K562 treated with DMSO at 1 percent for 4 hours (cell line): ENCODE measurements around the gene LINGO3. TPM values are rescaled to one million over a fixed set of nuclear protein-coding genes. Genes with fewer than 3 reads are reported as not detected.

Source experiments
- total RNA-seq: library from RNA; unstranded; fragments of 300-600 nt; gene quantifications from 2 replicates; pipeline ENCODE4 v1.2.3, GENCODE V29; 2022; ENCODE audit not compliant: insufficient read depth

LINGO3 gene
- total RNA-seq: 0.57 and 1.7 TPM in 2 replicates

GRCh38 chr19:2308114-2308556, at the start of gene LINGO3:
LINGO3 (minus strand) TSS chr19:2308154; CDS start chr19:2291776, 16,378 bp downstream.

GRCh38 chr19:2328401-2329148, 20.6 kb upstream of the LINGO3 start, which contains the start of the genes LSM7 and SPPL2B:
LSM7 (minus strand) TSS chr19:2328586; CDS start chr19:2328566, 20 bp downstream.
SPPL2B (plus strand) TSS chr19:2328684; CDS start chr19:2328710, 26 bp downstream.

GRCh38 chr19:2282062-2282861, 25.7 kb downstream of the LINGO3 start, which contains the start of gene PEAK3:
PEAK3 (minus strand) TSS chr19:2282175; CDS start chr19:2280931, 1,244 bp downstream.

Other genes starting within 250 kb of the LINGO3 start
- 9.4 and 12.8 TPM in 2 replicates for gene MOB3A, start 211.8 kb downstream of the LINGO3 start, total RNA-seq
- 1.6 and 2.1 TPM in 2 replicates for gene IZUMO4, start 211.2 kb downstream of the LINGO3 start, total RNA-seq
- gene AP3D1, start 156.6 kb downstream of the LINGO3 start, total RNA-seq: 105 and 113 TPM in 2 replicates
- gene DOT1L, start 144.2 kb downstream of the LINGO3 start, total RNA-seq: 33.4 and 48.5 TPM in 2 replicates
- gene PLEKHJ1, start 71.8 kb downstream of the LINGO3 start, total RNA-seq: 161 and 165 TPM in 2 replicates
- 91.7 and 92.4 TPM in 2 replicates for gene SF3A2, start 71.3 kb downstream of the LINGO3 start, total RNA-seq
- gene AMH, start 58.8 kb downstream of the LINGO3 start, total RNA-seq: 29.5 and 37.7 TPM in 2 replicates
- not detected in 2 replicates for gene JSRP1, start 51.7 kb downstream of the LINGO3 start, total RNA-seq
- not detected in 2 replicates for gene PEAK3, start 26.0 kb downstream of the LINGO3 start, total RNA-seq
- gene LSM7, start 20.4 kb upstream of the LINGO3 start, total RNA-seq: 318 and 387 TPM in 2 replicates
- gene SPPL2B, start 20.5 kb upstream of the LINGO3 start, total RNA-seq: 63.0 and 78.0 TPM in 2 replicates
- 0.39 and 1.7 TPM in 2 replicates for gene TMPRSS9, start 52.1 kb upstream of the LINGO3 start, total RNA-seq
- 57.8 and 67.6 TPM in 2 replicates for gene TIMM13, start 119.4 kb upstream of the LINGO3 start, total RNA-seq
- 65.6 and 72.4 TPM in 2 replicates for gene LMNB2, start 148.8 kb upstream of the LINGO3 start, total RNA-seq
- gene GADD45B, start 168.0 kb upstream of the LINGO3 start, total RNA-seq: 10.9 and 16.1 TPM in 2 replicates